ENCODE data around the gene DGKD. TPM values are rescaled to one million over a fixed set of nuclear protein-coding genes. Genes with fewer than 3 reads are reported as not detected.

DGKD gene
- total RNA-seq, 6 donors from 2014 or later = 50.0 to 141 (median 75.6) TPM

- WGBS, 2 donors = 96 to 99% methylated on average over 9 to 16 of the region's 16 CpGs
- peak overlapping the region; percentile 76 to 87 (median 82) for H3K27ac ChIP-seq
- no peak for DNase-seq
Measured at GRCh38 chr2:233463586-233463985, 109.3 kb downstream of the DGKD start.

DNA sequence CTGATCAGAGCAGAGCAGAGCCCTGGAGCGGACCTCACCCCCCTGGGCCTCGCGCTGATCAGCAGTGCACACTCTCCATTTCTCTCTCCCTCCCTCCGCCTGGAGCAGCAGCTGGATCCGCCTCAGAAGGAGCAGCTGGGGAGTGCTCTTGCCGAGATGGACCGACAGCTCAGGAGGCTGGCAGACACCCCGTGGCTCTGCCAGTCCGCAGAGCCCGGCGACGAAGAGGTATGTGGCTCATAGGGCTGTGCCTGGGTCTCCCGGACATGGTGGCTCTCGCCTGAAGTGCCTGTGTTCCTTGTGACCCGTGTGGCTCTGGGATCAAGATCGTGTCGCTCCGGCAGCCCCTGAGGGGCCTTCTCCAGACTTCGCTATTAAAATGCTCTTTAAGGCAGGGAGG lies 109.8 kb downstream of the DGKD start:
- WGBS, 2 donors = 84% methylated on average over 19 of the region's 19 CpGs
- H3K36me3 ChIP-seq = peaks cover 26 to 93% (median 78%) of the 10 kb centered on the region in 4 donors

More at GRCh38 chr2:233463586-233463985, 109.3 kb downstream of the DGKD start:
- Histone ChIP-seq H3K4me1 (no peaks in the 10 kb centered on the region), H3K27me3 (no peaks in the 10 kb centered on the region), H3K36me3 (peaks cover 23 to 93% (median 78%) of the 10 kb centered on the region in 4 donors), H3K9me3 (no peaks in the 10 kb centered on the region), H3K4me3 (peak overlapping the region in 1 of 4 donors; percentile 26)
- TF ChIP-seq EP300 (IDR thresholded peaks at IDR 0.05) (no peak), CTCF (IDR thresholded peaks at IDR 0.05) (no peak), POLR2A (IDR thresholded peaks at IDR 0.05) (no peak), POLR2AphosphoS5 (IDR thresholded peaks at IDR 0.05) (no peak)
- no peak for ATAC-seq (ENCODE audit: low FRiP score in 2 of 2)

GRCh38 chr2:233464531-233465240 lies 110.4 kb downstream of the DGKD start:
- peaks cover 26 to 93% (median 78%) of the 10 kb centered on the region in 4 donors for H3K36me3 ChIP-seq
- TF ChIP-seq POLR2A (IDR thresholded peaks at IDR 0.05) (peak in 2 of 4 donors; percentile 48 to 58), EP300 (IDR thresholded peaks at IDR 0.05) (no peak)
- 65 to 78% methylated on average over 14 to 15 of the region's 16 CpGs for WGBS, 2 donors
- H3K4me3 ChIP-seq = peak overlapping the region in 1 of 4 donors; percentile 26
- H3K4me1 ChIP-seq = peaks cover 0 to 5% (median 2%) of the 10 kb centered on the region in 4 donors
- ATAC-seq (ENCODE audit: low FRiP score in 2 of 2) = peak; percentile 59 to 93
- DNase-seq = peak in 1 of 2 donors; percentile 84
- H3K9me3 ChIP-seq = no peaks in the 10 kb centered on the region
- no peaks in the 10 kb centered on the region for H3K27me3 ChIP-seq
- H3K27ac ChIP-seq = peak overlapping the region; percentile 76 to 87 (median 82)

More for the DNA sequence above, 109.8 kb downstream of the DGKD start:
- no peaks in the 10 kb centered on the region for H3K4me1 ChIP-seq
- H3K27me3 ChIP-seq = no peaks in the 10 kb centered on the region
- H3K27ac ChIP-seq = peak overlapping the region; percentile 76 to 87 (median 82)
- peak overlapping the region in 1 of 4 donors; percentile 26 for H3K4me3 ChIP-seq
- H3K9me3 ChIP-seq = no peaks in the 10 kb centered on the region
- DNase-seq (peak; percentile 28 to 59), ATAC-seq (ENCODE audit: low FRiP score in 2 of 2) (peak in 1 of 2 donors; percentile 7)
- no peak for TF ChIP-seq CTCF (IDR thresholded peaks at IDR 0.05)
- TF ChIP-seq POLR2A (IDR thresholded peaks at IDR 0.05) = no peak
- no peak for TF ChIP-seq POLR2AphosphoS5 (IDR thresholded peaks at IDR 0.05)
- no peak for TF ChIP-seq EP300 (IDR thresholded peaks at IDR 0.05)

GRCh38 chr2:233466991-233467603 lies 112.8 kb downstream of the DGKD start:
- DNase-seq (peak in 1 of 2 donors; percentile 52), ATAC-seq (ENCODE audit: low FRiP score in 2 of 2) (no peak)
- H3K27ac ChIP-seq = no peak overlapping the region
- peaks cover 0 to 8% (median 3%) of the 10 kb centered on the region in 4 donors for H3K4me1 ChIP-seq
- H3K9me3 ChIP-seq = no peaks in the 10 kb centered on the region
- peaks cover 18 to 86% (median 70%) of the 10 kb centered on the region in 4 donors for H3K36me3 ChIP-seq
- no peaks in the 10 kb centered on the region for H3K27me3 ChIP-seq
- no peak overlapping the region for H3K4me3 ChIP-seq
- TF ChIP-seq POLR2A (IDR thresholded peaks at IDR 0.05) (no peak), CTCF (IDR thresholded peaks at IDR 0.05) (no peak), EP300 (IDR thresholded peaks at IDR 0.05) (no peak), POLR2AphosphoS5 (IDR thresholded peaks at IDR 0.05) (no peak)
- WGBS, 2 donors = 92 to 93% methylated on average over 20 of the region's 20 CpGs

GRCh38 chr2:233468047-233468740 lies 113.9 kb downstream of the DGKD start:
- ATAC-seq (ENCODE audit: low FRiP score in 2 of 2) (no peak), DNase-seq (peak in 1 of 2 donors; percentile 53)
- Histone ChIP-seq H3K4me3 (no peak overlapping the region), H3K36me3 (peaks cover 11 to 80% (median 60%) of the 10 kb centered on the region in 4 donors), H3K27ac (no peak overlapping the region), H3K27me3 (no peaks in the 10 kb centered on the region), H3K9me3 (no peaks in the 10 kb centered on the region), H3K4me1 (peaks cover 0 to 8% (median 3%) of the 10 kb centered on the region in 4 donors)
- 94 to 95% methylated on average over 13 to 22 of the region's 22 CpGs for WGBS, 2 donors
- TF ChIP-seq POLR2AphosphoS5 (IDR thresholded peaks at IDR 0.05) (no peak), EP300 (IDR thresholded peaks at IDR 0.05) (no peak), CTCF (IDR thresholded peaks at IDR 0.05) (no peak), POLR2A (IDR thresholded peaks at IDR 0.05) (no peak)
